ENCODE measurements around the gene UCKL1. TPM values are rescaled to one million over a fixed set of nuclear protein-coding genes. Genes with fewer than 3 reads are reported as not detected.

Gene UCKL1
- total RNA-seq, 1 donor from 2014 or later = 31.5 TPM

DNA sequence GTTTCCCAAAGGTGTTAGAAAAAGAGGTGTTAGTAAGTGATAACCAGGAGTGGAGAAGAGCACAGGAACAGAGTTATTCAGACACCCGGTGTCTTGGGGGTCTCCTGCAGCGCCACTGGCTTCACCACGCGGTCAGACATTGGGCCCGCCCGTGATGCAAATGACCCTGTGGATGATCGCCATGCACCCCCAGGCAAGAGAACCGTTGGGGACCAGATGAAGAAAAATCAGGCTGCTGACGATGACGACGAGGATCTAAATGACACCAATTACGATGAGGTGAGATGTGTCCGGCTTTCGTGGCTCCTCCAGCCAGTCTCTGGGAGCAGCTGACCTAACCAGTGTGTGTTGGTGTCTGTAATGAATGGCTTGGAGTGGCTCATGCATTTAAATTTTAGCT, 26.7 kb upstream of the UCKL1 start:
- Histone ChIP-seq H3K4me3 (no peak overlapping the region), H3K9me3 (no peaks in the 10 kb centered on the region), H3K36me3 (peaks cover 53% of the 10 kb centered on the region), H3K27me3 (ENCODE audit: low read depth) (no peaks in the 10 kb centered on the region), H3K4me1 (peaks cover 39% of the 10 kb centered on the region), H3K27ac (no peak overlapping the region)
- DNase-seq = no peak
- no peak for ATAC-seq
- TF ChIP-seq, protein P1, sequence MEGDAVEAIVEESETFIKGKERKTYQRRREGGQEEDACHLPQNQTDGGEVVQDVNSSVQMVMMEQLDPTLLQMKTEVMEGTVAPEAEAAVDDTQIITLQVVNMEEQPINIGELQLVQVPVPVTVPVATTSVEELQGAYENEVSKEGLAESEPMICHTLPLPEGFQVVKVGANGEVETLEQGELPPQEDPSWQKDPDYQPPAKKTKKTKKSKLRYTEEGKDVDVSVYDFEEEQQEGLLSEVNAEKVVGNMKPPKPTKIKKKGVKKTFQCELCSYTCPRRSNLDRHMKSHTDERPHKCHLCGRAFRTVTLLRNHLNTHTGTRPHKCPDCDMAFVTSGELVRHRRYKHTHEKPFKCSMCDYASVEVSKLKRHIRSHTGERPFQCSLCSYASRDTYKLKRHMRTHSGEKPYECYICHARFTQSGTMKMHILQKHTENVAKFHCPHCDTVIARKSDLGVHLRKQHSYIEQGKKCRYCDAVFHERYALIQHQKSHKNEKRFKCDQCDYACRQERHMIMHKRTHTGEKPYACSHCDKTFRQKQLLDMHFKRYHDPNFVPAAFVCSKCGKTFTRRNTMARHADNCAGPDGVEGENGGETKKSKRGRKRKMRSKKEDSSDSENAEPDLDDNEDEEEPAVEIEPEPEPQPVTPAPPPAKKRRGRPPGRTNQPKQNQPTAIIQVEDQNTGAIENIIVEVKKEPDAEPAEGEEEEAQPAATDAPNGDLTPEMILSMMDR (IDR thresholded peaks at IDR 0.05) = no peak
- intact Hi-C loops (cut with DNase I) = no loop called here

DNA sequence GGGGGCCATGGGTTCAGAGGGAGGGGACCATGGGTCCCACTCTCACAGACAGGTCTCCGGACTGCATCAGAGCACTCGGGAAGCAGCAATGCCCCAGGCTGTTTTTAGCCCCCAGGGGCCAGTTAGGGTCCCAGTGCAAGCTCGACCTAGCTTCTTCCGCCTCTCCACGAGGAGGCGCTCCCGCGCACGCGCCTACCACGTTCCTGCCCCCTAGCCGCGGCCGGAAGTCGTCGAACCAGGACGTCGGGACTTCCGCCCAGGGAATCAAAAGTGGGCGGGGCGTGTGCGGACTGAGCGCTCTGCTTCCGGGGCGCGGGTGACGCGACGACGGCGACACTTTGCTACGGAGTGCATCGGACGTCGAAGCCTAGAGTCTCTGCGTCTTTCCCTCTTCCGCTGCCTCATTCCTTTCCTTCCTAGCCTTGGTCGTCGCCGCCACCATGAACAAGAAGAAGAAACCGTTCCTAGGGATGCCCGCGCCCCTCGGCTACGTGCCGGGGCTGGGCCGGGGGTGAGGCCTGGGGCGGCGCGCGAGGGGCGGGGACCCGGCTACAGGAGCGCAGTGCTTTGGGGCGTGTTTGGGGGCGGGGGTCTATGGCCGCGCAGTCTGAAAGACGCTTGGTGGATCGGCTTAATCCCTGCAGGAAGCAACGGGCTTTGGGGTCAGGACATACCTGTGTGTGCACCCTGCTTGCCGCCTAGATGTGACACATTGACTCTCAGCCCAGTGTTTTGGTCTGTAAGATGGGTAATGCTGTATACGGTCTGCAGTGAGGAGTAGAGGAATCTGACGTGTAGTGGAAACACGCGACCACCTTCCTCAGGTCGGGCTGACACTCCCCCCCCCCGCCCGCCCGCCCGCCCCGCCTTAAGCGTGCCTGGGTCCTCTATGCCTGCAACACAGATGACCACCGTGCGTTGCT, 24.9 kb upstream of the UCKL1 start, which contains the start of gene PRPF6:
Gene PRPF6 (plus strand): TSS at position 327 of the 923 bp plus-strand sequence. CDS start 114 bp downstream, at position 441.
- H3K27me3 ChIP-seq (ENCODE audit: low read depth) = no peaks in the 10 kb centered on the region
- H3K27ac ChIP-seq = peak within 1 kb of the TSS; percentile 86
- DNase-seq = peak; percentile 97
- peaks cover 44% of the 10 kb centered on the region for H3K4me1 ChIP-seq
- TF ChIP-seq, protein P1 (IDR thresholded peaks at IDR 0.05) = peak; percentile 84
- ATAC-seq = peak; percentile 95
- no peaks in the 10 kb centered on the region for H3K9me3 ChIP-seq
- peak within 1 kb of the TSS; percentile 91 for H3K4me3 ChIP-seq
- peaks cover 34% of the 10 kb centered on the region for H3K36me3 ChIP-seq
- intact Hi-C loops (cut with DNase I) = no loop called here

DNA sequence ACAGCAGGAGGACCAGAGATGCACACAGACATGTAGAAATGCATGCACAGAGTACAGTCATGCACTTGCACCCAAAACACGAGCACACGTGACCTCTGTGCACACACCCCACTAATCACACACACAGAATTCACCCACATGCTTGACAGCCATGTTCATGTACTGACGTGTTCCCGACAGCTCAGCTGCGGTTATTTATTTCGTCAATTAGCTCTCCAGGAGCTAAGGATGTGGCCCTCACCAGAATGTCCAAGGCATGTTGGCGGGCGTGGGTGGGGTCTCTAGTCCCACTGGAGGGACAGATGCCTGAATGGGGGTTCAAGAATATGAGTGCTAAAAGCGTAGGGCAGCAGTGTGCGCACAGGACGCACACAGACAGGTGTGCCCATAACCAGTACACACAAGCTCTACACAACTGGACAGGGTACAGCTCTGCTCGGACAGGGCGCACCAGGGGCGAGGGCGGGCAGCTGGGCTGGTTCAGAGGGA, 24.1 kb upstream of the UCKL1 start:
- H3K27ac ChIP-seq = peak overlapping the region; percentile 86
- H3K4me3 ChIP-seq = peak overlapping the region; percentile 91
- TF ChIP-seq, protein P1 (IDR thresholded peaks at IDR 0.05) = no peak
- H3K4me1 ChIP-seq = peaks cover 44% of the 10 kb centered on the region
- no peaks in the 10 kb centered on the region for H3K27me3 ChIP-seq (ENCODE audit: low read depth)
- intact Hi-C loops (cut with DNase I) = no loop called here
- H3K9me3 ChIP-seq = no peaks in the 10 kb centered on the region
- peaks cover 27% of the 10 kb centered on the region for H3K36me3 ChIP-seq
- DNase-seq (no peak), ATAC-seq (peak; percentile 29 to 30)

- Histone ChIP-seq H3K9me3 (no peaks in the 10 kb centered on the region), H3K4me3 (peak within 1 kb of the TSS; percentile 91), H3K27me3 (ENCODE audit: low read depth) (no peaks in the 10 kb centered on the region), H3K27ac (peak within 1 kb of the TSS; percentile 86), H3K4me1 (peaks cover 44% of the 10 kb centered on the region), H3K36me3 (peaks cover 21% of the 10 kb centered on the region)
- DNase-seq (no peak), ATAC-seq (peak; percentile 17 to 27)
- TF ChIP-seq, protein P1 (IDR thresholded peaks at IDR 0.05) = no peak
- intact Hi-C loops (cut with DNase I) = no loop called here
Observed at GRCh38 chr20:63979557-63980316, 23.5 kb upstream of the UCKL1 start, which contains the start of gene SAMD10. Gene SAMD10 (minus strand): TSS chr20:63979642. CDS start chr20:63979467, 175 bp downstream.

DNA sequence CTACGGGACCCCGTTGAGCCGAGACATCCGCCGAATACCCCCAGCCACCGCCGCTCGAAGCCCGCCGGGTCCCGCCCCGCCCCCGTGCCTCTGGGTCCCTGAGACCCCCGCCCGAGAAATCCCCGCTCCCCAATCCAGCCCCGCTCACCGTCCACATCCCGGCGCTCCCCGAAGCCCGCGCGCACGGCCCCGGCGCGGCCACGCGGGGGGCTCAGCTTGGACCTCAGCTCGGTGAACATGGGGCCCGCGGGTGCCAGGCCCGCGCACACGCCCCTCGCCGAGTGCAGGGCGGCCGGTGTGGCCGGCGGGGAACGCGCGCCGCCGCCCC, 23.0 kb upstream of the UCKL1 start:
- TF ChIP-seq, protein P1 (IDR thresholded peaks at IDR 0.05) = no peak
- Histone ChIP-seq H3K27ac (peak overlapping the region; percentile 86), H3K4me1 (peaks cover 44% of the 10 kb centered on the region), H3K4me3 (peak overlapping the region; percentile 91), H3K27me3 (ENCODE audit: low read depth) (no peaks in the 10 kb centered on the region), H3K9me3 (no peaks in the 10 kb centered on the region), H3K36me3 (peaks cover 16% of the 10 kb centered on the region)
- ATAC-seq = no peak
- intact Hi-C loops (cut with DNase I) = no loop called here
- no peak for DNase-seq
